ENCODE results near the gene BTF3. TPM values are rescaled to one million over a fixed set of nuclear protein-coding genes. Genes with fewer than 3 reads are reported as not detected.
"Not testable (repeated sequence)": the region's sequence is repeated elsewhere in the genome, so short reads cannot be mapped to it uniquely, and the experiment has no call there.

BTF3 gene
- total RNA-seq, 2 donors from 2014 or later, result 527 to 610 TPM

DNA sequence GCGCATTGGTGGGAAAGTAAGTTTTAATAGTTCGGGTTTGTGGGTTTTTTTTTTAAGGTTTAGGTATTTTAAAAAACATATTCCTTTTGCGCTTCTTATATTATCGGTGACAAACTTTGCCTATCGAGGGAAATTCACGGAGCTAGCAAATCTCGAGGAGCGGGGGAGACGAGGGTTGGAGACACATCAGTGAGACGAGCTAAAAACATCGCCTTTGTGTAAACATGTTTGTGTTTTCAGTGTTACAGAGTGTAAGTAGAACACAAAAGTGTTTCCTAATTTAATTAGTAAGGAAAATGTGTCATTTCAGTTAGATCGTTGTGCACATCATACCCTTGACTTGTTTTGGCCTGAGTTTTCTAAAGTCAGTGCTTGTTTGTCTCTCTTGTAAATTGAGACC, 945 bp downstream of the BTF3 start:
- intact Hi-C loops (cut with DNase I), result no loop called here
- peaks cover 11% of the 10 kb centered on the region for H3K4me1 ChIP-seq

GRCh38 chr5:73499756-73500155, 1.5 kb downstream of the BTF3 start:
- peak overlapping the region; percentile 87 for H3K4me3 ChIP-seq
- no peak overlapping the region for H3K27ac ChIP-seq
- peaks cover 4% of the 10 kb centered on the region for H3K36me3 ChIP-seq
- peak overlapping the region in 1 of 2 donors; percentile 99 for H3K9ac ChIP-seq (ENCODE audit: low read depth in 2 of 2, low read length in 2 of 2)
- H3K9me3 ChIP-seq, result no peaks in the 10 kb centered on the region
- intact Hi-C loops (cut with DNase I), result no loop called here
- no peak for DNase-seq
- TF ChIP-seq CTCF (IDR thresholded peaks at IDR 0.05), result no peak
- H3K4me1 ChIP-seq, result peaks cover 11% of the 10 kb centered on the region
- no peaks in the 10 kb centered on the region for H3K27me3 ChIP-seq

More for the DNA sequence above, 945 bp downstream of the BTF3 start:
- Histone ChIP-seq H3K9me3 (no peaks in the 10 kb centered on the region), H3K9ac (ENCODE audit: low read depth in 2 of 2, low read length in 2 of 2) (peak overlapping the region; percentile 93 to 99), H3K27ac (peak overlapping the region; percentile 75), H3K4me3 (peak overlapping the region; percentile 87), H3K27me3 (no peaks in the 10 kb centered on the region), H3K36me3 (peaks cover 4% of the 10 kb centered on the region)
- no peak for DNase-seq
- no peak for TF ChIP-seq CTCF (IDR thresholded peaks at IDR 0.05)

DNA sequence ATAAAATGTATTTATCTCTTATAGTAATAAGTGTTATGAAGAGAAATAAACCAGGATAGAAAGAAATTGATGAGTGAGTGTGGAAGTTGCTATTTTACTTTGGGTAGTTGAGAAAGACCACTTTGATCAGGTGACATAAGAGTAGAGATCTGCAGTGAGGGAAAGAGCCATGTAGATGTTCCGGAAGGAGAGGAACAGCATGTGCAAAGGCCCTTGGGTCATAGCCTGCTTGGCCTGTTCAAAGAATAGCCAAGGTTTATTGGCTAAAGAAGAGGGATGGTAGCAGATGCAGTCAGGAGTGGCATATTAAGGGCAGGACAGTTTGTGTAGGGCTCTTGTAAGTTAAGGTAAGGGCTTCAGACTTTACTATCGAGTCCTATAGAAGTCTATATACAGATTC, 3.2 kb downstream of the BTF3 start:
- no peaks in the 10 kb centered on the region for H3K9me3 ChIP-seq
- H3K4me3 ChIP-seq, result no peak overlapping the region
- no peak overlapping the region for H3K27ac ChIP-seq
- H3K9ac ChIP-seq (ENCODE audit: low read depth in 2 of 2, low read length in 2 of 2), result no peak overlapping the region
- H3K27me3 ChIP-seq, result no peaks in the 10 kb centered on the region
- no peak for DNase-seq
- H3K36me3 ChIP-seq, result peaks cover 8% of the 10 kb centered on the region
- intact Hi-C loops (cut with DNase I), result no loop called here
- H3K4me1 ChIP-seq, result peaks cover 8% of the 10 kb centered on the region
- no peak for TF ChIP-seq CTCF (IDR thresholded peaks at IDR 0.05)

DNA sequence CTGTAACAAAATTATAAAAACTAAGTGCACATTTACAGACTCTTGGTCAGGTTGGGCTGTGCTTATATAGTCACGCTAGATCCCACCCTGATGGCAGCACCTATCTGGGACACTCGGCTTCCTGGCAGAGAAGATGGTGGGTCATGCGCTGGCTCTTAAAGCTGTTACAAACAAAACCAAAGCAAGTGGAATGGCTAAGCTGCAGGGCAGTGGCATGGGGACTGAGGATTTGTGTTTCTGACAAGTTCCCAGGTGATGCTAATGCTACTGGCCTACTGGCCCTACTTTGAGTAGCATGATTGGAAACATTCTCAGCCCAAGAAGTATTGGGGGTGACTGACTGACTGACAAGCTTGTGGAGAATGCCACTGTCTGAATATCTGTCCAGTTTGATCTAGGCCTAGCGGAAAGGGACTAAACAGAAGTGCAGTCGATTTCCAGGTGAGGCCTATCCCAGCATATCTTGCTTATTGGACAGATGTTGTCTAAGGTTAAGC, 8.3 kb downstream of the BTF3 start:
- Histone ChIP-seq H3K4me3 (no peak overlapping the region), H3K36me3 (peaks cover 4% of the 10 kb centered on the region), H3K9ac (ENCODE audit: low read depth in 2 of 2, low read length in 2 of 2) (no peak overlapping the region), H3K9me3 (no peaks in the 10 kb centered on the region), H3K4me1 (no peaks in the 10 kb centered on the region), H3K27ac (no peak overlapping the region), H3K27me3 (no peaks in the 10 kb centered on the region)
- intact Hi-C loops (cut with DNase I), result no loop called here
- no peak for TF ChIP-seq CTCF (IDR thresholded peaks at IDR 0.05)
- DNase-seq, result no peak

GRCh38 chr5:73507062-73507461, 8.8 kb downstream of the BTF3 start:
- DNase-seq, result no peak
- no peak for TF ChIP-seq CTCF (IDR thresholded peaks at IDR 0.05)
- intact Hi-C loops (cut with DNase I), result no loop called here
- H3K27me3 ChIP-seq, result no peaks in the 10 kb centered on the region
- no peak overlapping the region for H3K4me3 ChIP-seq
- H3K36me3 ChIP-seq, result peaks cover 4% of the 10 kb centered on the region
- no peaks in the 10 kb centered on the region for H3K4me1 ChIP-seq
- H3K9me3 ChIP-seq, result no peaks in the 10 kb centered on the region
- no peak overlapping the region for H3K9ac ChIP-seq (ENCODE audit: low read depth in 2 of 2, low read length in 2 of 2)
- H3K27ac ChIP-seq, result no peak overlapping the region

DNA sequence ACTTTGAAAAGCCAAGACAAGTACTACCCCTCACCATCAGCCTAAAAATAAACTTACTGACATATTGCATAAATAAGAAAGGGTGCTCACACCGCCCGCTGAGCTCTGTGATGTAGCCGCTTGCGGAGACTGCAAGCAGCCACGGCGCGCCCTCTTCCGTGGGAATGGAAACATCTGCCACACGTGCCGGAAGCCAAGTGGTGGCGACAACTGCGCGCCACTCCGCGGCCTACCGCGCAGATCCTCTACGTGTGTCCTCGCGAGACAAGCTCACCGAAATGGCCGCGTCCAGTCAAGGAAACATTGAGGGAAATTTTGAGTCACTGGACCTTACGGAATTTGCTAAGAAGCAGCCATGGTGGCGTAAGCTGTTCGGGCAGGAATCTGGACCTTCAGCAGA, 10.3 kb downstream of the BTF3 start:
- H3K9ac ChIP-seq (ENCODE audit: low read depth in 2 of 2, low read length in 2 of 2); H3K27ac ChIP-seq; H3K4me1 ChIP-seq; intact Hi-C loops (cut with DNase I); H3K9me3 ChIP-seq; H3K36me3 ChIP-seq; H3K4me3 ChIP-seq; H3K27me3 ChIP-seq; DNase-seq: not testable (repeated sequence)
